GM23338 (cell line): Measurements from ENCODE around the gene CLEC3B.

Experiments used
- CREB1 ChIP-seq: fragments of 250-450 bp; sonication (Bioruptor Pico); IDR thresholded peaks from 2 replicates; pipeline ENCODE4 v1.5.0; 2020; ENCODE audit warnings: low read depth, mild to moderate bottlenecking, moderate library complexity
- CTCF ChIP-seq, 2 experiments: fragments of 200-600 bp in 1 of 2; sonication (generic) in 1 of 2; conservative IDR thresholded peaks; 2 replicates each; pipeline versions ENCODE4 v1.5.1 to v1.6.1; 2016 to 2017; ENCODE audit warnings: antibody characterized with exemption in 2 of 2, low read depth in 2 of 2, mild to moderate bottlenecking in 2 of 2, moderate library complexity in 1 of 2
- EZH2 ChIP-seq: fragments of 200-600 bp; sonication (generic); IDR thresholded peaks from one replicate; pipeline ENCODE4 v1.8.0; 2017; ENCODE audit warnings: antibody characterized with exemption, mild to moderate bottlenecking, low read depth; ENCODE audit not compliant: unreplicated experiment
- EZH2phosphoT487 ChIP-seq: fragments of 200-600 bp; sonication (generic); IDR thresholded peaks from one replicate; pipeline ENCODE4 v1.8.1; 2018; ENCODE audit warnings: antibody characterized with exemption; ENCODE audit not compliant: unreplicated experiment
- NANOG ChIP-seq: IDR thresholded peaks from 2 replicates; pipeline ENCODE4 v1.6.1; 2016; ENCODE audit warnings: antibody characterized with exemption, borderline replicate concordance
- POLR2AphosphoS5 ChIP-seq: IDR thresholded peaks from 2 replicates; pipeline ENCODE4 v1.6.1; 2016; ENCODE audit warnings: antibody characterized with exemption, low read depth
- REST ChIP-seq: IDR thresholded peaks from one replicate; pipeline ENCODE4 v1.6.1; 2018; ENCODE audit warnings: antibody characterized with exemption; ENCODE audit not compliant: unreplicated experiment
- TF ChIP-seq, protein P1 (sequence below): IDR thresholded peaks from 2 replicates; pipeline ENCODE4 v1.6.1; 2016; ENCODE audit warnings: antibody characterized with exemption

GRCh38 chr3:45065373-45065720 is 39.2 kb downstream of the CLEC3B start:
- TF ChIP-seq CTCF (conservative IDR thresholded peaks at IDR 0.05; ENCODE audit: low read depth in 2 of 2) (no peak), REST (no peak), EZH2phosphoT487 (no peak), EZH2 (no peak), POLR2AphosphoS5 (no peak), CREB1 (no peak), NANOG (no peak)
- TF ChIP-seq, protein P1, sequence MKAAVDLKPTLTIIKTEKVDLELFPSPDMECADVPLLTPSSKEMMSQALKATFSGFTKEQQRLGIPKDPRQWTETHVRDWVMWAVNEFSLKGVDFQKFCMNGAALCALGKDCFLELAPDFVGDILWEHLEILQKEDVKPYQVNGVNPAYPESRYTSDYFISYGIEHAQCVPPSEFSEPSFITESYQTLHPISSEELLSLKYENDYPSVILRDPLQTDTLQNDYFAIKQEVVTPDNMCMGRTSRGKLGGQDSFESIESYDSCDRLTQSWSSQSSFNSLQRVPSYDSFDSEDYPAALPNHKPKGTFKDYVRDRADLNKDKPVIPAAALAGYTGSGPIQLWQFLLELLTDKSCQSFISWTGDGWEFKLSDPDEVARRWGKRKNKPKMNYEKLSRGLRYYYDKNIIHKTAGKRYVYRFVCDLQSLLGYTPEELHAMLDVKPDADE: no peak
